BE2C (cell line): Measurements from ENCODE around the gene SQSTM1.

Source experiments
- DNase-seq: peaks from one replicate; pipeline ENCODE4 v3.0.0-alpha.2; 2020
- H3K27me3 ChIP-seq: fragments of 250-450 bp; sonication (Bioruptor Pico); 2 replicates; pipeline ENCODE4 v1.5.1; 2020; ENCODE audit warnings: mild to moderate bottlenecking
- H3K36me3 ChIP-seq: fragments of 250-450 bp; sonication (Bioruptor Pico); 2 replicates; pipeline ENCODE4 v1.5.1; 2020; ENCODE audit warnings: mild to moderate bottlenecking
- H3K4me1 ChIP-seq: fragments of 250-450 bp; sonication (Bioruptor Pico); 2 replicates; pipeline ENCODE4 v1.5.1; 2020
- H3K4me3 ChIP-seq: 2 replicates; pipeline ENCODE4 v1.5.1; 2011; ENCODE audit warnings: low read depth, low read length
- H3K9me3 ChIP-seq: fragments of 250-450 bp; sonication (Bioruptor Pico); 2 replicates; pipeline ENCODE4 v1.5.1; 2020
- CTCF ChIP-seq: IDR thresholded peaks from 2 replicates; pipeline ENCODE4 v1.5.1; 2012; ENCODE audit warnings: mild to moderate bottlenecking, low read depth, low read length

The SQSTM1 gene

GRCh38 chr5:179803651-179804554 is 16.8 kb upstream of the SQSTM1 start:
- Histone ChIP-seq H3K9me3 (no peaks in the 10 kb centered on the region), H3K36me3 (peaks cover 7% of the 10 kb centered on the region), H3K27me3 (no peaks in the 10 kb centered on the region), H3K4me1 (no peaks in the 10 kb centered on the region; the same call in 1 of the 2 replicates), H3K4me3 (no peak overlapping the region)
- DNase-seq, result no peak
- no peak for TF ChIP-seq CTCF

DNA sequence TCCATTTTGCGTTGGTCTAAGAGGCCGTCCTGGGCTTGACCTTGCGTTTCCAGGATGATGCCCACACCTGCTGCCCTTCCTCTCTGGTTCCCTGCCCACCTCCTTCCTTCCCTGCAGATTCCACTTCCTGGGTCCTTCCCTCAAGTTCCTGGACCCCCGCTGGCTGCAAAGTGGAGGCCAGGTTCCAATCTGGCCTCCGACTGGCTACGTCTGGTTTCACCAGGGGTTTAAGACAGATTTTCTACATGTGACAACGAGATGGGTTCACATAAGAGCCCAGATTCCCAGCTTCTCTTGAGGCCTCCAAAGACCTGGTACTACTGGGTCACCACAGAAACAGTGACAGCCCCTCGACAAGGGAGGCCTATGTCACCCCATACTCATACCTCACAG is 16.2 kb upstream of the SQSTM1 start:
- Histone ChIP-seq H3K4me1 (no peaks in the 10 kb centered on the region; the same call in 1 of the 2 replicates), H3K4me3 (peak overlapping the region; percentile 70; the same call in 1 of the 2 replicates)

GRCh38 chr5:179805070-179805528 is 15.6 kb upstream of the SQSTM1 start:
- Histone ChIP-seq H3K27me3 (no peaks in the 10 kb centered on the region), H3K9me3 (no peaks in the 10 kb centered on the region), H3K4me3 (peak overlapping the region; percentile 70), H3K4me1 (no peaks in the 10 kb centered on the region; the same call in 1 of the 2 replicates), H3K36me3 (peaks cover 2% of the 10 kb centered on the region; the same call in 1 of the 2 replicates)
- no peak for DNase-seq
- TF ChIP-seq CTCF, result no peak

More for the DNA sequence above, 16.2 kb upstream of the SQSTM1 start:
- H3K36me3 ChIP-seq, result peaks cover 2% of the 10 kb centered on the region; the same call in 1 of the 2 replicates
- DNase-seq, result no peak
- no peaks in the 10 kb centered on the region for H3K9me3 ChIP-seq
- no peaks in the 10 kb centered on the region for H3K27me3 ChIP-seq
- TF ChIP-seq CTCF, result no peak

GRCh38 chr5:179805529-179806249 is 15.0 kb upstream of the SQSTM1 start:
- H3K4me1 ChIP-seq, result no peaks in the 10 kb centered on the region; the same call in 1 of the 2 replicates
- DNase-seq, result no peak
- no peak for TF ChIP-seq CTCF
- peak overlapping the region; percentile 70 for H3K4me3 ChIP-seq
- peaks cover 2% of the 10 kb centered on the region; the same call in 1 of the 2 replicates for H3K36me3 ChIP-seq
- H3K27me3 ChIP-seq, result no peaks in the 10 kb centered on the region
- H3K9me3 ChIP-seq, result no peaks in the 10 kb centered on the region

DNA sequence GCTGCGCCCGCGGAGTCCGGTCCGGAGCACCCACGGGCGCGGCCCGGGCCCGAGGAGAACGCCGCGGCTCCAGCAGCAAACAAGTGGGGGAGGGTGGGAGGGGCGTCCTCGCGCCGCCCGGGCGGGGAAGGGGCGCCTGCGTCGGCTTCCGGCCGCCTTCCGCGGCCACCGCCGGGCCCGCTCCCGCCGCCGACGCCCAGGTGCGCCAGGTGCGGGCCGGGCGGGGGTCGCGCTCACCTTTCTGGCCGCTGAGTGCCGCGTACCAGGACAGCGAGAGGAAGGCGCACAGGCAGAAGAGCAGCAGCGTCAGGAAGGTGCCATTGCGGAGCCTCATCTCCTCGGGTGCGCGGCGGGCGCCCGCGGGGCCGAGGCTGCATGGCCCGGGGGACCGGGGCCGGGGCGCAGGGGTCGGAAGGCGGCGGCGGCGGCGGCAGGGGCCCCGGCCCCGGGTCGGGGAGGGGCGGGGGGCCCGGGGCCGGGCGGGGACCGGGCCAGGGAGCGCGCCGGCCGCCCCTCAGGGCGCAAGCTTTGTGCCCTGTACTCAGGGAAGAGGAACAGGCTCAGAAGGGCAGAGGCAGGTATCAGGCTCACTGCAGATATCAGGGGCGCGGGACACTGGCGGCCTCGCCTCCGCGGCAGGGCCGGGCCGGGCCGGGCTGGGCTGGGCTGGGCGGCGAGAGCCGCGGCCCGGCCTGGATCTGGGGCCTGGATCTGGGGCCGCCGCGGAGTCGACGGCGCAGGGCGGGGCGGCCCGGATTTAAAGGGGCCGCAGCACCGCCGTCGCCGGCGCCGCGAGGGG is 14.3 kb upstream of the SQSTM1 start, which contains the start of gene MGAT4B:
MGAT4B (minus strand) TSS at position 617 of the 799 bp plus-strand sequence; CDS start at position 334, 283 bp downstream.
- Histone ChIP-seq H3K4me1 (no peaks in the 10 kb centered on the region; the same call in 1 of the 2 replicates), H3K27me3 (no peaks in the 10 kb centered on the region), H3K4me3 (peak within 1 kb of the TSS; percentile 70), H3K9me3 (no peaks in the 10 kb centered on the region), H3K36me3 (no peaks in the 10 kb centered on the region)
- TF ChIP-seq CTCF, result no peak
- DNase-seq, result peak; percentile 78
